Measurements from ENCODE around the gene DEGS1. TPM values are rescaled to one million over a fixed set of nuclear protein-coding genes. Genes with fewer than 3 reads are reported as not detected.

Gene DEGS1
- total and polyA plus RNA-seq, 10 of the 15 experiments (the other 5 are each of a cell fraction or from before 2014, with no cell fraction given): 16.5 to 133 (median 46.0) TPM

DNA sequence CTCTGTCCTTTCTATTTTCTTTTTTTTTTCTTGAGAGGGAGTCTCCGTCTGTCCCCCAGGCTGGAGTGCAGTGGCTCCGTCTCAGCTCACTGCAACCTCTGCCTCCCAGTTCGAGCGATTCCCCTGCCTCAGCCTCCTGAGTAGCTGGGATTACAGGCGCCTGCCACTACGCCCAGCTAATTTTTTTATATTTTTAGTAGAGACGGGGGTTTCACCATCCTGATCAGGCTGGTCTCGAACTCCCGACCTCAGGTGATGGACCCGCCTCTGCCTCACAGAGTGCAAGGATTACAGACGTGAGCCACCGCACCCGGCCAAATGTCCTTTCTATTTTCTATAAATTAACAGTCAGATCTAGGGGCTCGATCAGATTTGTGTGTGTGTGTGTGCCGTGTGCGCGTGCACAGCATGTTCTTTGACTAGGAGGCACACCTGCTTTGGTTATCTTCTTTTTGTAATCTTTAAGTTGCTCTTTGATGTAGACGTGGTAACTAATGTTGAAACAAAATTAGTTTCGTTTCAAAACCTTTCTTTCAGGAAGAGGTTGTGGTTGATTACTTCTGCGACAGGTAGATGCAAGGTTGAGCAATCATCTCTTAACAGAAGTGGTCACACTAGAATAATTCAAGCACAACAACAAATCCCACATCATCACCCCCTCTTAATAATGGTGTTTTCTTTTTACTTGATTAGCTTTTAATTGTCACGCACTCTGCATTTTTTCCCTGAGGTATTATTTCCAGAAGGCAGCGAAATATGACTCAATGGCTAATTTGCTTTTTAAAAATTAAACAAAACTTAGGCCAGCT, 779 bp upstream of the DEGS1 start (continued):
- TF ChIP-seq HDAC6 (IDR thresholded peaks at IDR 0.05; ENCODE audit: unreplicated experiment): no peak
- TF ChIP-seq TAF1 (IDR thresholded peaks at IDR 0.05; ENCODE audit: borderline replicate concordance, low read depth, low read length): no peak
- peak; percentile 59; the same call in 1 of the 2 replicates for TF ChIP-seq GABPA (IDR thresholded peaks at IDR 0.05; ENCODE audit: low read depth)
- no peak for TF ChIP-seq MYB (IDR thresholded peaks at IDR 0.05; ENCODE audit: borderline replicate concordance, low read depth, low read length)
- TF ChIP-seq LARP7 (IDR thresholded peaks at IDR 0.05): no peak
- no peak for TF ChIP-seq CBX5 (IDR thresholded peaks at IDR 0.05; ENCODE audit: low read depth)
- no peak for TF ChIP-seq SUZ12 (IDR thresholded peaks at IDR 0.05; ENCODE audit: unreplicated experiment)
- TF ChIP-seq, protein P1, sequence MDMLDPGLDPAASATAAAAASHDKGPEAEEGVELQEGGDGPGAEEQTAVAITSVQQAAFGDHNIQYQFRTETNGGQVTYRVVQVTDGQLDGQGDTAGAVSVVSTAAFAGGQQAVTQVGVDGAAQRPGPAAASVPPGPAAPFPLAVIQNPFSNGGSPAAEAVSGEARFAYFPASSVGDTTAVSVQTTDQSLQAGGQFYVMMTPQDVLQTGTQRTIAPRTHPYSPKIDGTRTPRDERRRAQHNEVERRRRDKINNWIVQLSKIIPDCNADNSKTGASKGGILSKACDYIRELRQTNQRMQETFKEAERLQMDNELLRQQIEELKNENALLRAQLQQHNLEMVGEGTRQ (IDR thresholded peaks at IDR 0.05; ENCODE audit: borderline replicate concordance, low read depth, low read length): no peak
- TF ChIP-seq NRF1 (conservative IDR thresholded peaks at IDR 0.05; ENCODE audit: low read depth, low read length): no peak
- peak; percentile 86 for TF ChIP-seq PAX5 (IDR thresholded peaks at IDR 0.05; ENCODE audit: borderline replicate concordance, low read depth, low read length)
- TF ChIP-seq POLR2A (IDR thresholded peaks at IDR 0.05; ENCODE audit: low read depth, low read length): no peak
- TF ChIP-seq ZSCAN29 (IDR thresholded peaks at IDR 0.05): no peak
- TF ChIP-seq CEBPB (IDR thresholded peaks at IDR 0.05; ENCODE audit: borderline replicate concordance in 1 of 2, low read depth in 2 of 2, low read length in 2 of 2): peak; percentile 95 to 98; a peak in 3 of 4 replicates
- TF ChIP-seq EED (IDR thresholded peaks at IDR 0.05; ENCODE audit: low read depth): peak; percentile 26
